ENCODE results near the gene PABPN1.

DNA sequence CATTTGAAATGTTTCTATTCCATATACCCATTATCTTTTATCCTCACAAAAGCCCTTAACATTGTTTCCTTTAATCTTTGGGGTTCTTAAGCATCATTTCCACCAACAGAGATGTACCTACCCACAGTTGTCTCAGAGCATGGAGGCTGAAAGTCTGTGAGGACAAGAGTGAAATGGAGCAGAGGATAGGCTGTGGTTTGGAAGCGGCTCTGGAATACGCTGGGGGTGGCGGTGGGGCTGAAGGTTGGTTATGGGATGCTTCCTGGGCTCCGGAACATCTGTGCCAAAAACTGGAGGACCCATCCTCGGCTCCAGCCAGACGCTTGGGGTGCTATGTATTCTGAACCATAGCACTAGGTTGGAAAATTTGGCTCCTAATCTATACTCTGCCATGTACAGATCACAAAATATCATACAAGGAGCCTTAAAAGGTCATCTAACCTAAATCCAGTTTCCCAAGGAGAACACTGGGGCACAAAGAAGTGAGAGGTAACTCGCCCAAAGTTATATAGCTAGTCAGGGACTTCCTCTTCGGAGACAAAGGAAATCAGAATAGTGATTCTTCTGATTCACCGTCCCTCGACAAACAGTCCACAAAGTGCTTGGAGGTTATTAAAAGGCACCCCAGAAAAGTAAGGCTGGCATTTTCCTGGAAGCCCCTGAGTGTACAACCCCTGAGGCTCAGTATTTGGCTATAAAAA is 21.1 kb upstream of the PABPN1 start:
- TF ChIP-seq EZH2 (IDR thresholded peaks at IDR 0.05; ENCODE audit: insufficient read depth, poor library complexity, severe bottlenecking) (no peak), EZH2phosphoT487 (IDR thresholded peaks at IDR 0.05; ENCODE audit: insufficient read depth, low read depth) (no peak)
